Vagina (tissue), 2 donors: Measurements from ENCODE around the gene NOP14. TPM values are rescaled to one million over a fixed set of nuclear protein-coding genes. Genes with fewer than 3 reads are reported as not detected.
A peak's percentile ranks its signal among the peaks of the same experiment; 100 is the strongest.

Source experiments
- DNase-seq, 2 donors: peaks; one replicate each; pipeline ENCODE4 v3.0.0-alpha.2; 2017; ENCODE audit errors: extremely low spot score in 2 of 2
- H3K27ac ChIP-seq: fragments of 200-600 bp; sonication (generic); one replicate; pipeline ENCODE4 v1.5.1; 2019
- H3K27me3 ChIP-seq: fragments of 200-600 bp; sonication (generic); one replicate; pipeline ENCODE4 v1.5.1; 2019
- H3K36me3 ChIP-seq, 2 donors: fragments of 200-600 bp; sonication (generic); one replicate each; pipeline ENCODE4 v1.5.1; 2017 to 2019
- H3K4me1 ChIP-seq: fragments of 200-600 bp; sonication (generic); one replicate; pipeline ENCODE4 v1.5.1; 2019
- H3K4me3 ChIP-seq, 2 donors: fragments of 200-600 bp; sonication (generic); 1 replicate in 1 of 2; 2 replicates in 1 of 2; pipeline ENCODE4 v1.5.1; 2016 to 2019
- H3K9me3 ChIP-seq: fragments of 200-600 bp; sonication (generic); one replicate; pipeline ENCODE4 v1.5.1; 2019
- POLR2A ChIP-seq, 2 donors: fragments of 450-650 bp; IDR thresholded peaks; one replicate each; pipeline ENCODE4 v1.6.1; 2017; ENCODE audit warnings: antibody characterized with exemption in 2 of 2, mild to moderate bottlenecking in 2 of 2, moderate library complexity in 2 of 2
- POLR2AphosphoS5 ChIP-seq, 2 donors: sonication (generic); formaldehyde crosslinking; IDR thresholded peaks; one replicate each; pipeline ENCODE4 v1.9.0; 2017; ENCODE audit warnings: antibody characterized with exemption in 2 of 2, mild to moderate bottlenecking in 2 of 2, low read depth in 1 of 2; ENCODE audit not compliant: insufficient read depth in 1 of 2
- intact Hi-C: fragments of 100-400 bp; cut with DNase I; formaldehyde crosslinking; loops from one replicate; pipeline ENCODE4 v1.15.1; 2023
- total RNA-seq: library from RNA; depleted of rRNA; stranded (reverse); fragments of >200 nt; gene quantifications from one replicate; pipeline ENCODE4 v1.2.3, GENCODE V29; 2016
- TF ChIP-seq, protein P1 (sequence below), 3 experiments: fragments of 450-650 bp in 2 of 3; fragments of 200-600 bp in 1 of 3; sonication (generic) in 1 of 3; IDR thresholded peaks; one replicate each; pipeline ENCODE4 v1.5.1; 2017 to 2019; ENCODE audit warnings: antibody characterized with exemption in 3 of 3, mild to moderate bottlenecking in 2 of 3, moderate library complexity in 2 of 3

Gene NOP14
- total RNA-seq, 1 donor from 2014 or later = 18.9 TPM

DNA sequence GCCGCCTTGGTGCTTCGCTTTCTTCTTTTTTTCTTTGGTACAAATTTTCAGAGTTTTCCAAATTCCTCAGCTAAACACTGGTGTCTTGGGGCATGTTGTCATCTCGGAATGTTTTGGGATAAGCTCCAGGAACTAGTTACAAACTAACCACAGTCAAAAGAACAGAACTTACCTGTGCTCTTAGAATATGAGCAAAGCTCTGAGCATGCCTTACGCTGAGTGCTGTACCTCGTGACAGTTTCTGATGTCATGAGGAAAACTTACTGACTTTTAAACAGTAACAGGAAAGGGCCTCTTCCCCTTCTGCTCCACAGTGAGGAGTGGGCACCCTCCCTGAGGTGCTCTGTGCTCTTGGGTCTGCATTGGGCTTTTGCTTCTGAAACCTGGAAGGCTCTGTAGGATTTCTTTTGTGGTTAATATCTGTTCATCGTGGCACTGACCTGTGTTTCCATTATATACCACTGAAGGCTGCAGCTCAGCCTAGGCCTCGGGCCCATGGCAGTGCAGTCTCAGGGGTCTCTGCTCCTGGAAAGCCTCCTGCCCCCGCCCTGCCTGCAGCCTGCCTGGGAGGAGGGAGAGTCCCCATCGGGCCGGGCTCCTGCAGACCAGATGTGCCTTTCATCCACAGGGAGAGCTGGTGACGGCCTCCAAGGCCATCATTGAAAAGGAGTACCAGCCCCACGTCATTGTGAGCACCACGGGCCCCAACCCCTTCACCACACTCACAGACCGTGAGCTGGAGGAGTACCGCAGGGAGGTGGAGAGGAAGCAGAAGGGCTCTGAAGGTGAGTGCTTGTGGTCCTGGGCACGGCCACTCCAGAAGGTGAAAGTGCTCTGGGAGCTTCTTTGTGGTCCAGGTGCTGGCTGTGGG is 48.7 kb downstream of the NOP14 start:
- Histone ChIP-seq H3K9me3 (no peaks in the 10 kb centered on the region), H3K36me3 (peaks cover 0 to 52% of the 10 kb centered on the region in 2 donors), H3K4me3 (no peak overlapping the region), H3K27me3 (no peaks in the 10 kb centered on the region), H3K4me1 (no peaks in the 10 kb centered on the region), H3K27ac (no peak overlapping the region)
- intact Hi-C loops = no loop called here
- DNase-seq = no peak
- TF ChIP-seq, protein P1, sequence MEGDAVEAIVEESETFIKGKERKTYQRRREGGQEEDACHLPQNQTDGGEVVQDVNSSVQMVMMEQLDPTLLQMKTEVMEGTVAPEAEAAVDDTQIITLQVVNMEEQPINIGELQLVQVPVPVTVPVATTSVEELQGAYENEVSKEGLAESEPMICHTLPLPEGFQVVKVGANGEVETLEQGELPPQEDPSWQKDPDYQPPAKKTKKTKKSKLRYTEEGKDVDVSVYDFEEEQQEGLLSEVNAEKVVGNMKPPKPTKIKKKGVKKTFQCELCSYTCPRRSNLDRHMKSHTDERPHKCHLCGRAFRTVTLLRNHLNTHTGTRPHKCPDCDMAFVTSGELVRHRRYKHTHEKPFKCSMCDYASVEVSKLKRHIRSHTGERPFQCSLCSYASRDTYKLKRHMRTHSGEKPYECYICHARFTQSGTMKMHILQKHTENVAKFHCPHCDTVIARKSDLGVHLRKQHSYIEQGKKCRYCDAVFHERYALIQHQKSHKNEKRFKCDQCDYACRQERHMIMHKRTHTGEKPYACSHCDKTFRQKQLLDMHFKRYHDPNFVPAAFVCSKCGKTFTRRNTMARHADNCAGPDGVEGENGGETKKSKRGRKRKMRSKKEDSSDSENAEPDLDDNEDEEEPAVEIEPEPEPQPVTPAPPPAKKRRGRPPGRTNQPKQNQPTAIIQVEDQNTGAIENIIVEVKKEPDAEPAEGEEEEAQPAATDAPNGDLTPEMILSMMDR (IDR thresholded peaks at IDR 0.05) = no peak
- TF ChIP-seq POLR2AphosphoS5 (IDR thresholded peaks at IDR 0.05; ENCODE audit: insufficient read depth in 1 of 2, low read depth in 1 of 2) = peak in 1 of 2 donors; percentile 4

GRCh38 chr4:2913168-2913567 is 50.0 kb downstream of the NOP14 start:
- Histone ChIP-seq H3K4me1 (no peaks in the 10 kb centered on the region), H3K4me3 (no peak overlapping the region), H3K27ac (no peak overlapping the region), H3K36me3 (peaks cover 0 to 63% of the 10 kb centered on the region in 2 donors), H3K27me3 (no peaks in the 10 kb centered on the region), H3K9me3 (no peaks in the 10 kb centered on the region)
- DNase-seq = no peak
- intact Hi-C loops = no loop called here
- TF ChIP-seq POLR2A (IDR thresholded peaks at IDR 0.05) = no peak
- TF ChIP-seq, protein P1 (IDR thresholded peaks at IDR 0.05) = no peak
- TF ChIP-seq POLR2AphosphoS5 (IDR thresholded peaks at IDR 0.05; ENCODE audit: insufficient read depth in 1 of 2, low read depth in 1 of 2) = no peak

- Histone ChIP-seq H3K27me3 (no peaks in the 10 kb centered on the region), H3K36me3 (peaks cover 0 to 76% of the 10 kb centered on the region in 2 donors), H3K4me3 (no peak overlapping the region), H3K4me1 (no peaks in the 10 kb centered on the region), H3K9me3 (no peaks in the 10 kb centered on the region), H3K27ac (no peak overlapping the region)
- DNase-seq = no peak
- TF ChIP-seq POLR2A (IDR thresholded peaks at IDR 0.05) (no peak), POLR2AphosphoS5 (IDR thresholded peaks at IDR 0.05; ENCODE audit: insufficient read depth in 1 of 2, low read depth in 1 of 2) (no peak)
- TF ChIP-seq, protein P1 (IDR thresholded peaks at IDR 0.05) = no peak
- intact Hi-C loops = no loop called here
Observed at GRCh38 chr4:2911868-2912267, 51.3 kb downstream of the NOP14 start.

DNA sequence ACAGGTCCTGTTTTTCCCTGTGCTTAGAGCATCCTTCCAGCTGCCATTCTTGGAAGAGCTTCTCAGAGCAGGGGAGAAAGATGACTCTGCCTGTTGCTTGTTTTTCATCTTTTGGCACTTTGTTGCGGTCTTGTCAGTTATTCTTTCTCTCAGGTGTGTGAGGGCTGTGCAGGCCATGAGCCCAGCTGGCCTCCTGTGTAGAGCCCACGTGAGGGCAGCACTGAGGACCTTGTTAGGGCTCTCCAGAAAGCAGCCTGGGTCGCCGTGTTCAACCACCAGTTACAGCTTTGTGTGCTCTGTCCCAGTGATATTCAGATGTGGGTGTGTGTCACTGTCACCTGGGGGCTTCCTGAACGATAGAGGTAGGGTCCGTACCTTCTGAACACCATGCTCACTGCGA is 52.8 kb downstream of the NOP14 start:
- Histone ChIP-seq H3K4me1 (no peaks in the 10 kb centered on the region), H3K4me3 (no peak overlapping the region), H3K27me3 (no peaks in the 10 kb centered on the region), H3K27ac (no peak overlapping the region), H3K9me3 (no peaks in the 10 kb centered on the region), H3K36me3 (peaks cover 0 to 81% of the 10 kb centered on the region in 2 donors)
- intact Hi-C loops = no loop called here
- DNase-seq = no peak
- TF ChIP-seq, protein P1 (IDR thresholded peaks at IDR 0.05) = no peak
- TF ChIP-seq POLR2A (IDR thresholded peaks at IDR 0.05) = no peak
- no peak for TF ChIP-seq POLR2AphosphoS5 (IDR thresholded peaks at IDR 0.05; ENCODE audit: insufficient read depth in 1 of 2, low read depth in 1 of 2)

GRCh38 chr4:2909583-2909982 is 53.6 kb downstream of the NOP14 start:
- Histone ChIP-seq H3K27ac (no peak overlapping the region), H3K4me3 (no peak overlapping the region), H3K4me1 (no peaks in the 10 kb centered on the region), H3K27me3 (no peaks in the 10 kb centered on the region), H3K9me3 (no peaks in the 10 kb centered on the region), H3K36me3 (peaks cover 0 to 81% of the 10 kb centered on the region in 2 donors)
- intact Hi-C loops = no loop called here
- DNase-seq = no peak
- TF ChIP-seq POLR2AphosphoS5 (IDR thresholded peaks at IDR 0.05; ENCODE audit: insufficient read depth in 1 of 2, low read depth in 1 of 2) (no peak), POLR2A (IDR thresholded peaks at IDR 0.05) (no peak)
- TF ChIP-seq, protein P1 (IDR thresholded peaks at IDR 0.05) = no peak
